Measurements from ENCODE around the gene SCNM1.

GRCh38 chr1:151124763-151125403, 41.1 kb upstream of the SCNM1 start:
- TF ChIP-seq CTCF (IDR thresholded peaks at IDR 0.05 in 2 of 3, conservative IDR thresholded peaks at IDR 0.05 in 1 of 3; ENCODE audit: borderline replicate concordance in 1 of 3, insufficient read depth in 1 of 3, low read depth in 2 of 3, low read length in 2 of 3) (no peak), CEBPB (IDR thresholded peaks at IDR 0.05; ENCODE audit: low read depth) (no peak), REST (IDR thresholded peaks at IDR 0.05; ENCODE audit: low read depth) (no peak), MAX (IDR thresholded peaks at IDR 0.05) (no peak), CBX3 (IDR thresholded peaks at IDR 0.05; ENCODE audit: low read depth) (no peak), EGR1 (IDR thresholded peaks at IDR 0.05; ENCODE audit: low read depth) (no peak)
